Neuron (in vitro differentiated cells): ENCODE measurements around the gene HPCAL1.

Experiments
- H2AFZ ChIP-seq: one replicate; pipeline ENCODE4 v1.6.1; 2013; ENCODE audit warnings: low read depth, mild to moderate bottlenecking, inconsistent platforms, low read length, moderate library complexity
- H3K27me3 ChIP-seq: one replicate; pipeline ENCODE4 v1.6.1; 2013; ENCODE audit warnings: low read length; ENCODE audit not compliant: insufficient read depth
- H3K36me3 ChIP-seq: one replicate; pipeline ENCODE4 v1.6.1; 2013; ENCODE audit warnings: low read length; ENCODE audit not compliant: insufficient read depth
- H3K4me1 ChIP-seq: one replicate; pipeline ENCODE4 v1.6.1; 2013; ENCODE audit warnings: low read length; ENCODE audit not compliant: insufficient read depth
- H3K4me3 ChIP-seq: 2 replicates; pipeline ENCODE4 v1.5.1; 2013; ENCODE audit warnings: mild to moderate bottlenecking, low read length, moderate library complexity
- H3K9me3 ChIP-seq: one replicate; pipeline ENCODE4 v1.6.1; 2013; ENCODE audit warnings: low read length

HPCAL1 gene

DNA sequence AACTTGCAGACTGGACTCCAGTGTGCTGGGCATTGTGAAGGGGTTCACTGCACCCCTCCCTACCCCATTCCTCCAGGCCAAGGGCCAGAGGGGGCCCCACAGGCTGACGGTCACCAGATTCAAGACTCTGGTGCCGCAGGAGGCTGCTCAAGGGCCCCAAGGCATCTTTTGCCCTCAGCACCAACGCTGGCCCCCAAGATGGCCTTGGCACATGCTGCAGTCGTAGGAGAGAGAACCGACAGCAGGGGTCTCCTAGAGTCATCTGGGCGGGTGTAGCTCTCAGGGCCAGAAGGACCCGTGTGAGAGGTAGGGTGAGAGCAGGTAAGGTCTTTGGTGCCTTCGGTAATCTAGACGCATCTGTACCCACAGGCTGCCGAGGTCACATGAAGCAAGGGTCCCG lies 164.1 kb downstream of the HPCAL1 start:
- Histone ChIP-seq H3K4me1 (no peaks in the 10 kb centered on the region), H2AFZ (no peak overlapping the region), H3K36me3 (no peaks in the 10 kb centered on the region), H3K9me3 (no peaks in the 10 kb centered on the region), H3K4me3 (no peak overlapping the region), H3K27me3 (no peaks in the 10 kb centered on the region)

DNA sequence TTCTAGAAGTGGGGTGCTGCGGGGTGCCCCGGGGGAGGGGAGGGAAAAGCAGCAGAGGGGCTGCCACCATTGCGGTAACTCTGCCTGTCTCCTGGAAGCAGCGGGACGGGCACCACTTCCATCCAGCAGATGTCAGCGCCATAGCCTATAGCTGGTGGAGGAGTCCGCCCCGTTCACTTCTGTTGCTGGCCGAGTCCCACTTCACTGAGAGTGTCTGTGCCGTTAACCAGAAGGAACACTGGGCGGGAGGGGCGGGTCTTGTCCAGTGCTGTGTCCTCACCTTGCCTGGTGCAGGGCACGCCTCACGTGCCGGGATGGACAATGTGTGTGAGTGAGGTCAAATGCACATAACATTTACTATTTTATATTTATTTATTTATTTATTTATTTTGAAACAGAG lies 164.7 kb downstream of the HPCAL1 start:
- no peak overlapping the region for H2AFZ ChIP-seq
- H3K4me1 ChIP-seq = no peaks in the 10 kb centered on the region
- no peaks in the 10 kb centered on the region for H3K36me3 ChIP-seq
- no peaks in the 10 kb centered on the region for H3K27me3 ChIP-seq
- no peak overlapping the region for H3K4me3 ChIP-seq
- no peaks in the 10 kb centered on the region for H3K9me3 ChIP-seq

DNA sequence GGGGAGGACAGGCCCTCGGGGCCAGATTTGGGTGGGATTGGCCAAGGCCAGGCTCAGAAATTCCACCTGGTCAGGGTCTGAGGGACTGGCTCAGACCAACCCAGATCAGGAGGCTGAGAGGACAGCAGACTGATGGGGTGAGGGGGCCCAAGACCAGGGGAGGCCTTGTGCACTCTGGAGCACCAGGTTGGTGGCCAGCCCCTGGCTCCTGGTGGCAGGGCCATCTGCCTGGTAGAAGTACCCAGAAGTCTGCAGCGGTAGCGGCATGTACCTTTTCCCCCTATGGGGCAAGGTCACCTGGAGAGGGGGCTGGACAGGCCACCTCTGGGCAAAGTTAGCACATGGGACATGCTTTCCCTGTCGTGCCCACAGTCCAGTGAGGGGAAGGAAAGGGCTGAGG lies 166.6 kb downstream of the HPCAL1 start:
- Histone ChIP-seq H3K9me3 (no peaks in the 10 kb centered on the region), H3K4me3 (no peak overlapping the region), H3K36me3 (no peaks in the 10 kb centered on the region), H2AFZ (no peak overlapping the region), H3K4me1 (no peaks in the 10 kb centered on the region), H3K27me3 (no peaks in the 10 kb centered on the region)

DNA sequence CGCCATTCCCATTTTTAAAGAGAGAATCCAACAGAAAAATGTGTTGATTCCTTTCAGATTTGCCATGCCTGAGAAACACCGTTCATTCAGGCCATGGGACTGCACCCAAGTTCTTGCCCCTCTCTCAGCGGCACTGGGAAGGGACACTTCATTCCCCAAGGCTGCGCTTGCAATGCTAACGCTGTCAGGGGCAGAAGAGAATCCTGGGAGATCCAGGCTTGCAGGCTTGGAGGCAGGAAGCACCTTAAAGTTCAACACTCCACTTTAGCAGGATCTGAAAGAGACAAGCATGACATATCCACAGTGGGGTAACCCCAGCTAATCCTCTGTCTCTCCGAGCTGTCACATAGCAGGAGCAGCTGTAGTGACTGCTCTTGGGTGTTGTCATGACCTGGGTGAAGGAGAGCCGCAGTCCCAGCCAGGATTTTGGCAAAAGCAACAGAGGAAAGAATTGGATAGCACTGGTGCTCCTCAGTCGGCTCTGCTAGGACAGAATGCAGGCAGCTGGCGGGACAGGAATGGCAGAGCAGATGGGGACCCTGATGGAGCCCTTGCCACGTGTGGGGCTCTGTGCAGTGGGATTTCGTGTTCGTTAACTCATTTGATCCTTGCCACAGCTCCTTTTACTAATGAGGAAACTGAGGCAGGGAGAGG lies 167.4 kb downstream of the HPCAL1 start:
- Histone ChIP-seq H3K4me1 (no peaks in the 10 kb centered on the region), H3K9me3 (no peaks in the 10 kb centered on the region), H3K36me3 (no peaks in the 10 kb centered on the region), H3K27me3 (no peaks in the 10 kb centered on the region), H2AFZ (no peak overlapping the region), H3K4me3 (no peak overlapping the region)

DNA sequence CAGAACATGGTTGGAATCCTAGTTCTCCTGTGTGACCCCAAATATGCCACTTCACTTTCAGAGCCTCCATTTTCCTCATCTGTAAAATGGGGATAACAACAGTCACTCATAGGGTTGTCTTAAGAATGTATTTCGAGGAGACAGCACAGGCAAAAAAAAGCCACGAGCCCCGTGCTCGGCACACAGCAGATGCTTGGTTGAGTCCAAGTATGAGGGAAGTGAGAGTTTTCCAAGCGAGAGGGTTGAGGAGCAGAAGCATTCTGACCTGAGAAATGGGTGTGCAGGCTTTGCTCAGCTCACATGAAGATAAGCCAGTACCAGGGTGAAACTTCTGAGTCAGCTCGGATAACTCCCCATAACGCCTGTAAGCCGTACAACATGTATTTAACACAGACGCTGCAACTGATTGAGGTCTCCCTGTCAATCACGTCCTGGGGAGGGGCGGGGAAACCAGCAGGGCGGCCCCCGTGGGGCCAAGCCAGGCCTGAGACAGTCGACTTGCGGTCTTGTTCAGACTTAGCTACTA lies 168.4 kb downstream of the HPCAL1 start:
- H3K27me3 ChIP-seq = peaks cover 2% of the 10 kb centered on the region
- no peak overlapping the region for H3K4me3 ChIP-seq
- no peak overlapping the region for H2AFZ ChIP-seq
- no peaks in the 10 kb centered on the region for H3K36me3 ChIP-seq
- H3K9me3 ChIP-seq = no peaks in the 10 kb centered on the region
- H3K4me1 ChIP-seq = no peaks in the 10 kb centered on the region

DNA sequence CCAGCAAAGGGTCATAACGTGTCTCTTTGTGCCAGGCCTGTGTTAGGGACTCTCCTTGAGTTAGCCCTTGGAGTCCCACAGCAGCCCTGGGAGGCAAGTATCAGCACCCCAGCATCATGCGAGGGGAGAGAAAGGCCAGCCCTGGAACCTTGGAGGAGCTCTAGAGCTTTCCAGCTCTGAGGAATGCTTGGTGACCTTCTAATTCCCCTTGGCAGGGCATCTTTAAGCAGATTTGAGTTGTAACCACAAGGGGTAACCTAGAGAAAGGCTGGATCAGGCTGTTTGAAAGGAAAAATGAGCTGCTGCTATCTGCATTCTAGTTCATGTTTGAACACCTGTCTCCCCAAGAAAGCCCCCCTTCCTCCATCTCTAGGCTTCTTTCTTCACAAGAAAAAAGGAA lies 169.3 kb downstream of the HPCAL1 start:
- no peaks in the 10 kb centered on the region for H3K4me1 ChIP-seq
- H3K4me3 ChIP-seq = no peak overlapping the region
- H3K27me3 ChIP-seq = peaks cover 4% of the 10 kb centered on the region
- H3K9me3 ChIP-seq = no peaks in the 10 kb centered on the region
- no peaks in the 10 kb centered on the region for H3K36me3 ChIP-seq
- H2AFZ ChIP-seq = no peak overlapping the region

DNA sequence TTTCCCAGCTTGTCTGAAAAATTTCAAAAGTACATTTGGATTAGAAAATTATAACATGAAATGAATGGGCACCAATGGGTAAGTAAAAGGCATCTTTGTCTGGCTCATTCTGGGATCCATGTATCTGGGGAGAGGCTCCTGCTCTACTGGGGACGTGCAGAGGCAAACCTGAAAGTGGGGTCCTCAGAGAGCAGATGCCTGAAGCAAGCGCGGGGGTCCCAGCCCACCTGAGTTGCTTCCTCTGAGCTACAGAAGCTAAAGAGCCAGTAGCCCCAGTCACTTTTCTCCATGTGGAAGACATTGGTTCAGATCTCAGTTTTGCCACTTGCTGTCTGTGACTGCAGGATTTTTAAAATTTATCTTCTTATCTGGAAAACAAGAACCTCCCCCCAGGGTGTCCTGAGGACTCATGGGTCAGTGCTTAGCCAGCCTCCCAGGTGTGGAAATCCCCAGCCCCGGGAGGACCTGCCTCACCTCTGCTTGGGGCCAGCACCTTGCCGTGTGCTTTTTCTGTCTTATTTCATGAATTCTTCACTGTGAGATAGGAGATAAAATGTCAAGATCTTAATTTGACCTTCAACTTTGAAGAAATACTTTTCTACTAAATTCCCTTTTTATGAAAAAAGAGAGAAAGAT lies 170.5 kb downstream of the HPCAL1 start:
- H3K4me3 ChIP-seq = no peak overlapping the region
- H2AFZ ChIP-seq = no peak overlapping the region
- H3K36me3 ChIP-seq = no peaks in the 10 kb centered on the region
- peaks cover 4% of the 10 kb centered on the region for H3K27me3 ChIP-seq
- peaks cover 9% of the 10 kb centered on the region for H3K4me1 ChIP-seq
- no peaks in the 10 kb centered on the region for H3K9me3 ChIP-seq

DNA sequence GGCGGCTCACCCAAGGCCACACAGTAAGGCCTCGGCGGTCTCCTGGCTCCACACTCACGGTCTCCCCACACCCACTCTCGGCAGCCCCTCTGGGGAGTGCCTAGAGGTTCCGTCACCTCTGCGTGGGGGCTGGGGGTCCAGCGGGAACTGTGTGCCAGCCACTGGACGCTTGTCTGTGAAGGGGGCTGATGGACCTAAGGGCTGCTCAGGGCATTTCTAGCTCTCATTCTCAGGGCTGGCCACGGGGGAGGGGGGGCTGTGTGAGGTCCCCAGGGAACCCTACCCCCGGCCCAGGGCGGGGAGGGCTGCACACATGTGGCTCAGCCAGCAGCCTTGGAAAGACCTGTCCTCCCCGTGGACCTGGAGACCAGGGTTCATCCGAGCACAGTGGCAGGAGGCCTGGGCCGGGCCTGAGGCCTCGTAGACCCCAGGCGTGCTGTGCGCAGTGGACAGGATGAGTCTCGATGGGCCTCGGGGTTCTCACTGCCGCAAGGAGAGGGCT lies 172.6 kb downstream of the HPCAL1 start:
- H3K4me3 ChIP-seq = no peak overlapping the region
- peaks cover 14% of the 10 kb centered on the region for H3K4me1 ChIP-seq
- no peaks in the 10 kb centered on the region for H3K9me3 ChIP-seq
- H3K36me3 ChIP-seq = no peaks in the 10 kb centered on the region
- H2AFZ ChIP-seq = no peak overlapping the region
- H3K27me3 ChIP-seq = peaks cover 4% of the 10 kb centered on the region

DNA sequence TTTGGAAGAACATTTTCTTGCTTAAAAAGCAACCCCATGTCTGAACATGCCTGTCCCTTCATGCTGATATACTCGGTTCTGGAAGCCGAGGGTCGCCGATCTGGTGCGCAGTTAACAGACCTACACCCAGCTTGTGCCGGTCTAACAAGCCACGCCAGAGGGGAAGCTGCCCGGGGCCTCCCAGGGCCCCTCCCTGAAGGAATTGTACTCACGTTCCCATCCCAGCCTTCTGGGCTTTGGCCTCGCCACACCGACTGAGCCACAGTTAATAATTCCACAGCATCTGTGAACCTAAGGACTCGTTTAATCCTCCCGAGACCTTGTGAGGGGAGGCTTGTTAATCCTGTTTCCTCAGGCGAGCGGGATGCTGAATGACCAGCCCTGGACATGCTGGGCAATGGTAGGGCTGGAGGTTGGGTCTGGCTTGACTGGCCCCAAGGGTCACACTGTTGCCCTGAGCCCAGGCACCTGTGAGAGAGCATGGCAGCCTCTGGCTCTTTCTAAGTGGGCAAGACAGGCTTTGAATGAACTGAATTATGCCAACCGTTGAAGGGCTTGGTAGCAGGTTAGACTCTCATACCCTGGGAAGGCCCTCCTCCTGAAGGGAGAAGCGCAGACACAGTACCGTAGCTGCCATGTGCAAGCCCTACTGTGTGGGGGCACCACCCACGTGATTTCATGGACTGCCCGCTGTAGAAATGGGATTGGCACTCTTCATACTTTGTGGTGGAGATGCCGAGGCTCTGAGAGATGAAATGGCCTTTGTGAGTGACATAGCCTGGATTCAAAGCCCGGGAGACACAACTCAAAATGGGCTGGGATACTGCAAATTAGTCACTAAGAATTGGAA lies 173.3 kb downstream of the HPCAL1 start:
- H3K4me3 ChIP-seq = no peak overlapping the region
- peaks cover 14% of the 10 kb centered on the region for H3K4me1 ChIP-seq

DNA sequence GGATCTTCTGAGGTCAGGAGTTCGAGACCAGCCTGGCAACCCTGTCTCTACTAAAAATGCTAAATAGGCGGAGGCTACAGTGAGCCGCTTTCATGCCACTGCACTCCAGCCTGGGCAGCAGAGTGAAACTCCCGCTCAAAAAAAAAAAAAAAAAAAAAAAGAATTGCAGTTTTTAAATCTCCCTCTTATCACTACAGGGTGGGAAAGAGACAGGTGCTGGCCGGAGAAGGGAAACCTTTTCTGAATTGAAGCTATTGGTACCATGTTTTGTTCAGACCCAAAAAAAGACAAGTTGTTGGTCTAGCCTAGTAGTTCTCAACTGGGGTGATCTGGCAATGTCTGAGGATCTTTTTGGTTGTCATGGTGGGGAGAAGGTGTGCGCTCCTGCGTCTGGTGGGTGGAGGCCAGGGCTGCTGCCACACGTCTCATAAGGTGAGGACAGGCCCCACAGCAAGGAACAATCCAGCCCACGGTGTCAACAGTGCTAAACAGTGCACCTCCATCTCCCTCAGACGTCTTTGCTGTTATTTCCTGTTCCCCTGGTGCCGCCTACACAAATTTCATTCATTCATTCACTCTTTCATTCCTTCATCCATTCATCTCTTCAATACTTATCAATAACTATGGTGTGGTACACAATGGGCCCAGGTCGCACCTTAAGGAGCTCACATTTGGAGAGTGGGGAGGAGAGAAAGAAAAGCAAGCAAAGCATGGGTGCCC lies 174.2 kb downstream of the HPCAL1 start:
- Histone ChIP-seq H3K9me3 (no peaks in the 10 kb centered on the region), H3K4me1 (peaks cover 14% of the 10 kb centered on the region), H3K36me3 (no peaks in the 10 kb centered on the region), H3K4me3 (no peak overlapping the region), H3K27me3 (peaks cover 4% of the 10 kb centered on the region), H2AFZ (no peak overlapping the region)

More for the DNA sequence above, 173.3 kb downstream of the HPCAL1 start:
- H3K27me3 ChIP-seq = peaks cover 4% of the 10 kb centered on the region
- no peaks in the 10 kb centered on the region for H3K9me3 ChIP-seq
- H3K36me3 ChIP-seq = no peaks in the 10 kb centered on the region
- H2AFZ ChIP-seq = no peak overlapping the region
